Measurements from ENCODE around the gene NHP2. TPM values are rescaled to one million over a fixed set of nuclear protein-coding genes. Genes with fewer than 3 reads are reported as not detected.

NHP2 gene
- polyA plus RNA-seq, 3 donors = 102 to 123 (median 104) TPM

- no peak for DNase-seq (ENCODE audit: extremely low read depth in 1 of 11, low read depth in 9 of 11, low spot score in 4 of 11)
Observed at GRCh38 chr5:178107756-178108310, 45.9 kb downstream of the NHP2 start.

GRCh38 chr5:178106556-178107239 is 47.0 kb downstream of the NHP2 start:
- DNase-seq (ENCODE audit: extremely low read depth in 1 of 11, low read depth in 9 of 11, low spot score in 4 of 11) = no peak

GRCh38 chr5:178106086-178106485 is 47.6 kb downstream of the NHP2 start:
- no peak for DNase-seq (ENCODE audit: extremely low read depth in 1 of 11, low read depth in 9 of 11, low spot score in 4 of 11)

GRCh38 chr5:178104492-178104891 is 49.2 kb downstream of the NHP2 start:
- DNase-seq (ENCODE audit: extremely low read depth in 1 of 11, low read depth in 9 of 11, low spot score in 4 of 11) = no peak

DNA sequence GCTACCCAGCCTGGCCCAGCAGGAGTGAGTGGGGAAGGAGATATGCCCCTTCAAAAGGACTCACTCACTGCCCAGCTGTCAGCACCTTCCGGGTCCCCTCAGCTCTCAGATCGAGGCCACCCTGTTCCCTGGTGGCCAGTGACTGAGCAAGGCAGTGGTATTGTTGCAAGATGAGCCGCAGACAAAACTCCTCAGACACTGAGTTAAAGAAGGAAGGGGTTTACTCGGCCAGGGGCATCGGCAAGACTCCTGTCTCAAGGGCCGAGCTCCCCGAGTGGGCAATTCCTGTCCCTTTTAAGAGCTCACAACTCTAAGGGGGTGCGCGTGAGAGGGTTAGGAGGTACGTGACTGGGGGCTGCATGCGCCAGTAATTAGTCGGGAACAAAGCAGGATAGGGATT is 50.1 kb downstream of the NHP2 start:
- no peak for DNase-seq (ENCODE audit: extremely low read depth in 1 of 11, low read depth in 9 of 11, low spot score in 4 of 11)

Other genes starting within 250 kb of the NHP2 start
- gene PROP1, start 157.6 kb downstream of the NHP2 start, polyA plus RNA-seq (ENCODE audit: insufficient read length in 3 of 3) = under 1 TPM in 2 of 3 donors, not detected in 1; 0.07 to 0.12 TPM
- 1 to 10 TPM; 3.7 to 5.7 (median 4.8) TPM for gene N4BP3, start 40.4 kb downstream of the NHP2 start, polyA plus RNA-seq (ENCODE audit: insufficient read length in 3 of 3)
- 10 to 100 TPM; 30.2 to 34.9 (median 34.0) TPM for gene RMND5B, start 22.9 kb downstream of the NHP2 start, polyA plus RNA-seq (ENCODE audit: insufficient read length in 3 of 3)
- under 1 TPM; 0.04 to 0.11 (median 0.08) TPM for gene GMCL2, start 33.5 kb upstream of the NHP2 start, polyA plus RNA-seq (ENCODE audit: insufficient read length in 3 of 3)
- gene HNRNPAB, start 50.6 kb upstream of the NHP2 start, polyA plus RNA-seq (ENCODE audit: insufficient read length in 3 of 3) = 100 to 1,000 TPM; 121 to 174 (median 157) TPM
- gene PHYKPL, start 78.9 kb upstream of the NHP2 start, polyA plus RNA-seq (ENCODE audit: insufficient read length in 3 of 3) = 100 to 1,000 TPM in 1 of 3 donors, 10 to 100 TPM in 2; 76.9 to 153 (median 77.8) TPM

Measured in renal cortex interstitium (tissue), 11 donors.